Tibial nerve (tissue), 3 donors: ENCODE measurements around the gene RALY.

ENCODE experiments used
- EP300 ChIP-seq, 2 donors: sonication (generic); formaldehyde crosslinking; IDR thresholded peaks; one replicate each; pipeline ENCODE4 v1.6.1; 2017; ENCODE audit warnings: antibody characterized with exemption in 2 of 2, mild to moderate bottlenecking in 1 of 2
- POLR2A ChIP-seq, 2 donors: fragments of 450-650 bp; IDR thresholded peaks; one replicate each; pipeline ENCODE4 v1.6.1; 2017; ENCODE audit warnings: antibody characterized with exemption in 2 of 2, mild to moderate bottlenecking in 2 of 2, moderate library complexity in 2 of 2

- no peak for TF ChIP-seq POLR2A (IDR thresholded peaks at IDR 0.05)
- no peak for TF ChIP-seq EP300 (IDR thresholded peaks at IDR 0.05)
These were observed 108.6 kb downstream of the RALY start for GRCh38 chr20:34102342-34102741.
